HG02588 (cell line): Measurements from ENCODE around the gene HOXB5.

Experiments used
- ATAC-seq: cut with Tn5 transposase; IDR thresholded peaks from one replicate; pipeline ENCODE4 v1.9.1; 2021; ENCODE audit warnings: mild to moderate bottlenecking, moderate library complexity; ENCODE audit not compliant: unreplicated experiment

The HOXB5 gene

DNA sequence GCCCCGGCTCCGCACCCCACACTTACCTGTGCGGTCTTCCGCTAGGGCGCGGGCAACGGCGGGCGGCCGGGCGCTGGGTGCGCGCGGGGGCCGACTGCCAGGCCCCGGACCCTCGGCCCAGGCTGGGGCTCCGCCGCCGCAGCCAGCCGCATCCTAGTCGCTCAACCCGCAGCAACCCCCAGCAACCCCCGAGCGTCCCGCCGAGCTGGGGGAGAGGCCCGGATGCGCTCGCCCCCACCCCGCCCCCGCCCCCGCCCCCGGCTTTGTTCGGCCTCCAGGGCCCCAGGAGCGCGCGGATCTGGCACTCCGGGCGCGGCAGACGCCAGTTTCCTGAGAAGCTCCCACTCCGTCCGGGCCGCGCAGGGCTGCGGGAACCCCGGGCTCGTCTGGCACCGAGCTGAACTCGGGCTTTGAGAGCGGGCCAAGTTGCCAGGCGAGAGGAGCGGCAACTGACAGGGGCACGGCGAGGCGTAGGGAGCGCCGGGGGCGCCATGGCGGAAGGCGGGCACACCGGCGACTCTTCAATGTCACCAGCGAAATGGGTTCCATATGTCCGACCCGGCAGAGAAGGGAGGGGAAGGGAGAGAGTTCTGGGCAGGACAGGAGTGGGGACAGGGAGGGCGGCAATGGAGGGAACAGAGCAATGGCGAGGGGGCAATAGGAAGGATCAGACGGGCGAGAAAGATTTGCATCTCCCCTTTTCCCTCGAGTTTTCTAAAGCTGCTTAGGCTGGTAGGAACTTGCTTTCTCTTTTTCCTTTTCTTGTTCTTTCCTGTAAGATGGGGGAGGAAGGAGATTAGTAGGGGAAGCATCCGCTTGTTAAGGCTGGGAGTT is 29.2 kb downstream of the HOXB5 start:
- no peak for ATAC-seq

DNA sequence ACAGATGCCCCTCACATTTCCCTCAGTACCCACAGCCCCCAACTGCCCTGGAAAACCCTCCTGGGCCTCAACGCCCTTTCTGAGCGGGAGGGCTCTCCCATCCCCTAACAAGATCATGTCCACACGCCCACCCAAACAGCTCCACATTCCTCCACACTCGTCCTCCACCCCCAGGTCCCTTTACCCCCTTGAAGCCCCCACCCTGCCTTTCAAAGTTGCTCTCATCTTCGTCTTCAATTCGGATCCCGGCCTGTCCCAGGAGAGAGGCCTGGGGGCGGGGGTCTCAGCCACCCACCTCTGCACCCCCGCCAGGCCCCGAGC is 29.8 kb downstream of the HOXB5 start:
- ATAC-seq = no peak

DNA sequence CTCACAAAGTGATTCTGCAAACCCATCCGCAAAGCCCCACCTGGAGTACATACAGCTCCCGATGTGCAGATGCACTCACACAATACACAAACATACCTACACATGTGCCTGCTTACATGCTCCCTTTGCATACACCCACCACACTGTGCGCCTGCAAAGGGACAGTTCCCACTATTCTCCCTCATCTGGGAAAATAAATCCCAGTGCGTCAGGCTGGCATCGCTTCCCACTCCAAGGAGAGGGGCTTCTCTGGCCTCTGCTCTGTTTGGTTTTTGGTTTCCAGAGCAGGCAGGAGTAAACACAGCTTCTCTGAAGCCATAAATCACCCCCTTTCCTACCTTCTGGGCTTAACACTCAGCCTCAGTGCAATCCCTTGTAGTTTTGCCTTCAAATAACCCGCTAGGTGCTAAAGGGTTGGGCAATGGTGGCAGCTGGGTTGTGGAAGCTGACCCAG is 30.2 kb downstream of the HOXB5 start:
- no peak for ATAC-seq

DNA sequence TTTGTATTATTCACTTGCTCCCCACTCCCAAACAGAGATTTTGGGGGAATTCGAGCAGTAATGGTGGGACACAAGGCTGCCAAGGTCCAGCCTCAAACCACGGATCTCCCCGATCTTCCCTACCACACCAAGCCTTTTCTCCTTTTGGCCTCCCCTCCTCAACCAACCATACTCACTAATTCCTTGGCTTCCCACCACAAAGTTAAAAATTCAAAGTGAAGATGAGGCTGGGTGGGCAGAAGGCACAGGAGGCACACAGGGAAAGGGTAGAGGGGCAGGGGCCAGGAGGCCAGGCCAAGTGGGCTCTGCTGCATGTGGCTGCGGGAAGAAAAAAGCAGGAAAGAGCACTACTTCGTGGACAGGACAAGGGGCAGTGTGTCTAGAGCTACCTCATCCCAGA is 30.6 kb downstream of the HOXB5 start:
- no peak for ATAC-seq

DNA sequence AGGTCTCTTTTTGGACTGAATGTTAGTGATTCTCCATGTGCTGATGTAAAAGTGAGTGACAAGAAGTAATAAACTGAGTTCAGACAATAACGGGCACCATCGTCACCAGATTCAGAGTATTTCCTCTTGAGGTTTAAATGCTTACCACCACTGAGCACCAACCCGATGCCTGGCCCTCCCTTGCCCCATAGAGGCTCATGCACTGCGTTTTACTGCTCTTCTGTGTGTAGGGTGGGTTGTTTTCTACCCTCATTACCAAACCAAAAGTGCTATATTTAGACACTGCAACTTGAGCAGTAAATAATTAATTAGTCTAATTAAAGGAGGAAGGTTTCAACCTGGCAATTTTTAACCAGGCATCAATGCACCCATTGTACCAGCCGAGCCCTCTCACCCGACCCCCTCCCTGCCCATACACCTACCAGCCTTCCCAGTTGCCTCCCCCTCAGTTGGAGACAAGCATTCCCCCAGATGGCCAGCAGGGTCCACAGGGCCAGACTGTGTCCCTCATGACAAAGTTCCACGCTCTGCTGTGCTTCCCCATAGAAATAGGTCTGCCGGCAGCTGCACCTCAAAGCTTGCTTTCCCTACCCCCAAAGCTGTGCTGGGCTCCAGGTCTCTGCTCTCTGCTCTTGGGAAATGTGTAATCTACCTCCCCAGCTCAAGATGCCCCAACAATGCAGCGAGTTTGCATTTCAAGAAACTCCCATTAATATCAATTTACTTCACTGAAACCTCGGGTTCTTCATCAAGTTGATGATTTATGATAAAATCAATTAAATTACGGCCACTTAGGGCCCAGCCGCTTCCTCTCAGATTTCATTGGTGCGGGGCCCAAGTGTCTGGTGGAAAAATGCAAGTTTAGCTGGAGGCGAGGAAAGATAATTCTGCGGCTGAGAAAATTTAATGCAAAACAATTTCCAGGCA is 31.4 kb downstream of the HOXB5 start:
- ATAC-seq = no peak

DNA sequence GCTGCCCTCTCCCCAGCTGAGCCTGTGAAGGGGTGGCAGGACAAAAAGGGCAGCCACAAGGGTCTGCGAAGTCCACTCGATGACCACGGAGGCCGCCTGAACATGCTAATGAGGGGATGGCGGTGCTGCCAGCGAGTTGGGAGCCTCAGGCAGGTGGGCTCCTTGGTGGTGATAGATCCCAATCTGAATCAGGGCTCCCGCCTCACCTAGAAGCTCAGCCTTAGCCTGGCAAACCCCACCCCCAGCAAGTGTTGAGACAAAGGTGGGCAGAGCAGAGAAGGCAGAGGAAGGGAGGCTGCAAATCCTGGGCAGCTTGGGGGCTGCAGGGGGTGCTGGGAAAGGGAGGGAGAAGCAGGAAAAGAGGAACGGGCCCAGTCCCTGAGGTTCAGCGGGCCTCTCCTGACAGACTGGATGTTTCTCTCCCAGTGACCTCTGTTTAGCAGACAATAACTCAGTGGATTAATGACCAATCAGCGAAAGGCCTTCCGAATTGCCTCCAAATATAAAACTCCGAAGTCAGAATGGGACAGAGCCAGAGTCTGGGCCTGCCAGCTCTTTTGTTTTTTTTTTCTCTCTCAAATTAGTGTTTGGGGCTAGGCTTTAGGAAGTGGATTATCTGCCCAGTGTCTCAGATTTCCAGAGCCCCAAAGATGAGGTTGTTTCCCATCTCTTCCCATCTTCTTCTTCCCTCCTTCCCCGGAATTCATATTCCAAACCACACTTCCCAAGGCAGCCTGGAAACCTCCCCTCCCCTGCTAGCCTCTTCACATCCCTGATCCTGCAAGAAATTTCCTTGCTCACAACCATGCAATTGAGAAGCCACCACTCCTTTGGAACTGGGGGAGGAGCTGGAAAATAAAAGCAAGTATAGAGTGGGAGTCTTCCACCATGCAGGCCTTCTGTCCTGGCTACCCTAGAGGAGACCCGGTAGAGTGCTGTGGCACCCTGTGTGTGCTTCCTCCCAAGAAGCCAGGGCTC is 33.5 kb downstream of the HOXB5 start:
- no peak for ATAC-seq

DNA sequence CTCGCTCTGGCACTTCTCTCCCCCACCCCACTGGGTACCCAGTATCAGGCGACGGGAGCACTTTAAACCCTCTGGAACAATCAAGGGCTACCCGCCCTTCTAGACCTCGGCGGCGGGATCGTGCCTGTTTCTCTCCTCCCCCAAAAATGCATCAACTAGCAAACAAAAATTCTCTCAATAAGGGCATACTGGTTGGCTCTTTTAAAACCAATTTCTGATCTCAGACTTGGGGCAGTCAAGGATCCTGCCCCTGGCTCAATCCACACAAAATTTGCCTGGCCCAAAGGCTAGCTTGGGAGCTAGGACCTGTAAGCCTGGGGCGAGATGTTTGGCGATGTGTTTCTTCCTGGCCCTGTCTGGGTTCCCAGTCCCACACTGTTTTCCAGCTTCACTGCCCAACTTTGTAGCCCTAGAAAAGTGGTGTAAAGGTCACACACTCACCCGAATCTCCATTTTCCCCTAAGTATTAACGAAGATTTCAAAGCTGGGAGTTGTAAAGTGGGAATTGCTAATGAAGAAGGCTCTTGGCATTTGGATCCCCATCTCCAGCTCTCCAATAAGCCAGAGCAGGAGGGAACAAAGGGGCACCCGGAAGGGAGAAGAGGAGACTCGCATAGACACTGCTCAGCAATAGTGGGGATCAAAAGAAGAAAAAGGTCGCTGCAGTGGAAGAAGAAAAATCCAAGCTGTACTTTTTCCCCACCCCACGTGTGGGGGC is 34.3 kb downstream of the HOXB5 start:
- ATAC-seq = no peak

DNA sequence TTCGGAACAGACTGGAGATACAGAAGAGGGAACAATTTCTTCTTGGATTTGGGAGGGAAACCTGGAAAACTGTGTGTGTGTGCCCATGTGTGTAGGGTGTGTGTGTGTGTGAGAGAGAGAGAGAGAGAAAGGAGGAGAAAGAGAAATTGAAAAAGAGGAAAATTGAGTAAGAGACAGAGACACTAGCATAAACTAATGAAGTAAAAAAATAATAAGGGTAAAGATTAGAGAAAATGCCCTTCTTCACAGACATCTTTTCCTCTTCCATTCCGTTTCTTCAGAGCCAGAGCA is 34.8 kb downstream of the HOXB5 start:
- ATAC-seq = no peak

DNA sequence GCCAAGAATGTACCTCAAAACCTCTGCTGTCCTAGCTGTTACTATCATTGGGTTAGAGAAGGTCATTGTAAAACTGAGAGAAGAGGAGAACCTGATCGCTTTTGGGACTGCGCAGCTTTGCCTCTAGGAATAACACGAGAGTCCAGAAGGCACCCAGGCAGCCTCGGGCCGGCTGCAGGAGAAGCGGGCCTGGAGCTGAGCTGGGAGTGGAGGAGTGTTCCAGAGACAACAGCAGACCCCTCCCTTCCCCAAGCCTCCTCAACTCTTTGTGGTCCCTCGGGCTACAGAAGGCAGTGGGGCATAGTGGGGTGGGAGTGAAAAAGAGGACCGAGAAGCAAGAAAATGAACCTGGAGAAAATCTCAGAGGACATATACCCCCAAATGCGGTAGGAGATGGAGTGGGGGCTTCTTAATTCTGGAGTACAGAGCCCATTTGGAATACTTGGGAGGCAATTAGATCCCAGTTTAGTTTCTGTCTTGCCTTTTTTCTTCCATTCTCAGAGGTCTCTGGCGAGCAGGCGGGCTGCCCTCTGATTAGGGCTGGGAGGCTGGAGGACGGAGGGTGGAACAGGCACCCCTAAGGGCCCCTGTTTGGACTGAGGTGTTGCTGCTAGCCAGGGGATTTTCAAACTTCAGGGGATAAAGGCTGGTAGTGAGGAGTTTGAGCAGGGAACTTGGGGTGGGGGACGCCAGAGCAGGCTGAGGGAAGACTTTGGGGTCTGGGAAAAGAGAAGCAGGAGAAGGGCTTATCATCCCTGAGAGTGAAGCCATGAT is 35.3 kb downstream of the HOXB5 start:
- no peak for ATAC-seq

DNA sequence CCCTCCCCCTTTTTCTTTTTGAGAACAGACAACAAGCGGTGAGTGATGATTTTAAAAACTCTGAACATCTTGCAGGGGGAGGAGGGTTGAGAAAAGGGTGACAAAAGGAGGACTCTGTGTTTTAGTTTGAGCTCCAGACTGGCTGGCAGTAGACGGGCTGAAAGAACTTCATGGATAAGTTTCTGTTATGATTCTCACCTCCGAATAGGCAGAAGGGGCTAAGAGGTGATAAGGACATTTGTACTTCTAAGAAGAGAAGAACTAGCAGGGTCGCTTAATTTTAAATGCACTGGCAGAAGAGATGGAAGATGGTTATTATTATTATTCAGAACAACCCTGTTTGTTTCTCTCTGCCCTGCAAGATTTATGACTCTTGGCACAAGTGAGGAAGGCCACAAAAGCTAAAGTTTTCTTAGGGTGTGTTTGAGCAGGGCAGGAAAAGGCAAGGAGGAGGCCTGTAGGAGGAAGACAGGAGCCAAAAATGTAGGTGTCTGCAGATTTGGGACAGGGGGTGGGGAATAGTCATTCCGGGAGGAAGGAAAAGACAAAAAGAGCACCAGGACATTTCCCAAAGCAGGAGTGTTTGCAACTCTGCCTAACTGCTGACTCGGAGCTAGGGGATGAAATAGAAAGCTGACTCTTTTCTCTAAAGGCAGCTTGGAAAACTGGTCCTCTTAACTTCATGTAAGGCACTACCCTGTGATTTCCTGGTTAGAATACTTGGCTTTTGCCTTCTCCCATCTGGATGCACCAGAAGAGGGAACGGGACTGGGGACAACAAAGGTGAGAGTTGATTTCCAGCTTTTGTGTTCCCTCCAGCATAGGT is 36.8 kb downstream of the HOXB5 start:
- ATAC-seq = no peak

DNA sequence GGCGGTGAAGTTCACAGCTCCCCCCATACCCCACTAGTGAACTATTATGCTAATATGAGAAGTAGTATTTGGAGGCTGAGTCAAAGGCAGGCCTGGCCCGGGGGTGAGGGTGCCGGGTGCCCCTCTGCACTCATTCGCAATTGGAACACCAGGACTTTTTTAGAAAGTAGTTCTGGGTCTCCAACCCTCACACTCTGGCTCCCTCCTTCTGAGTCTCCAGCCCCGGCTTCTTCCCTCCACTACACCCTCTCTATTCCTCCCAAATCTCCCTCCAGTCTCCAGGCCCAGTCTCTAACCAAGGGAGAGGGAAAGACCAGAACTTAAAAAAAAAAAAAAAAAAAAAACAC is 37.4 kb downstream of the HOXB5 start:
- no peak for ATAC-seq

DNA sequence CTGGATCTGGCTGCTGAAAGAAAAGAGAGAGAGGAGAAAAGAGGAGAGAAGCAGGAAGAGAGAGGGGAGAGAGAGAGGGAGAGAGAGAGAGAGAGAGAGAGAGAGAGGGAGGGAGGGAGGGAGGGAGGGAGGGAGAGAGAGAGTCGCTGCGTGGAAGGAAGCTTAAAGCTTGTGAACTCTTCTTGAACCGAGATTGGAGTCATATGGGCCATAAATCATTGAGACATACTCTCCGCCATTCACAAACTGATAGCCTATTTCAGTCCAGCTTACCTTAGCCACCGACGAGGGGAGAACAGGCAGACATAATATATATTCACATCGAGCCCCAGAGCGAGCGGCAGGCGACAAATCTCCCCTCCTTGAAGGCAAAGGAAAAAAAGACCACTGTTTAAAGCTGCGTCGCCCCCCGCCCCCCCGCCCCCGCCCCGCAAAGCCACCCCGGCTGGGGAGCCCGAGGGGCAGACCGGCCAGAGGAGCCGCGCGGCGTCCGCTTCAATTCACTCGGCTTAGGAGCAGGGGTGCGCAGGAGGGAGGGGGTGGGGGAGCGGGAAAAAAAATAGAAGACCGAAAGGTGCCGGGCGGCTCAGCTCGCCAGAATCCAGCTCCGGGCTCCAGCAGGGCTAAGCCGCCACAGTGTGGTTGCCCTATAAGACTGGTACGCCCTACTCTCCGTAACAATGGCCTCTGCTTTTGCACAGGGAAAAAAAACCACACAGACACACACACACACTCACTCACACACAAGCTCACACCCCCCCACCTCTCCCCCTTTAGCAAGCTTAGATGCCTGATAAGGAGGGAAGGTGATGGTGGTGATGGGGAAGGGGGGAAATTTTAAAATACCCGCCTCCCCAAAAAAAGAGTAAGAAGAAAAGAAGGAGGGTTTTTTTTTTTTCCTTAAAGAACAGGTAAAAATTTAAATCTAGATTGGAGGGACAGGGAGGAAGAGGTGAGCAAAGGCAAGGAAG is 38.0 kb downstream of the HOXB5 start:
- no peak for ATAC-seq

DNA sequence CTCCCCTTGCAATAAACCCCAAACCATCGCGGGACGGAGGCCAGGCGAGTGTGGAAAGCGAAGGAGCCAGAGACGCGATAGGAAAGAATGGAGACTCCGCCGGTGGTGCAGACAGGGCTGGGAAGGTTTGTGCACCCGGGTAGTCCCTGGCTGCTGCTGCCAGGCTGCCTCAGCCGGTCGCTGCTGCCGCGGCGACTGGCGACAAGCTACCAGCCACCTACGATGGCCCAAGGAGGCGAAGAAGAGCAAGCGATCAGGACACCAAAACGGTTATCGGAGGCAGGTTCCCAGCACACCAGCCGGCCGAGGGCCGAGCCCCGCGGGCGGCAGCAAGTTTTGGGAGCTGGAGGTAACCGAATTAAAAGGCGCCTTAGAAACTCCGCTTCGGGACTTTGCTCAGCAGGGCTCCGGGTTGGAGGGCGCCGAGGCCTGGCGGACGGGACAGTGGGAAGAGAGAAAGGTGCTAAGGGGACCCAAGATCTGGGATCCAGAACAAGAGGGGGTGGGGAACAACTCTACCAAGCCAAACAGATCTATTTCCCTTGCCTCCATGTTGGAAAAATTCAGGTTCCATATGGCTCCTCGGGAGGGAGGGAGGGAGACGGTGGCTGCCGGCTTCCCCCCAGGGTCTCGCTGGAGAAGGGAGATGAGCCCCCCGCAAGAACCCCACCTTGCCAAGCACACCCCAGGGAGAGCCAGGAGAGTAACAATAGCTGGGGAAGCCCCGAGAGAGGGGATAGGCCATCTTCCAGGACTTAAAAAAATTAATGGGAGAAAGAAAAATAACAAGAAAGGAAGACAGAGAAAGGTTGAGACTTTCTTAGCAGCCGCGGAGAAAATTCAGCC is 38.9 kb downstream of the HOXB5 start:
- no peak for ATAC-seq

DNA sequence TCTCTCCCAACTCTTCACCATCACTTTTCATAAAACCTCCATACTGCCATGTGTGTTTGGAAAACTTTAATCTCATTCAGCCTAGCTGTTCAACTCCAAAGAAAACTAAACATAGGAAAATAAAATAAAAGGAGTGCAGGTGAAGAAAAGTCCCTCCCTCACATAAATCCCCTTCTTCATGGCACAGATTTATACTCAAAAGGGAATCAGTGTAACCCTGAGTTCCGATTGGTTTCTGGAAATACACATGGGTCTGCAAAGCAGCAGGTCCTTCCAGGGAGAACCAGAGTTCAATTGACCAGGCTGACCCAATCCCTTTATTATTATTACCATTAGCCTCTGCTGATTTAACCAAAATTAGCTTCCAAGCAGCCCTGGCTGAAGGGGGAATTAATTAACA is 39.8 kb downstream of the HOXB5 start:
- ATAC-seq = no peak

DNA sequence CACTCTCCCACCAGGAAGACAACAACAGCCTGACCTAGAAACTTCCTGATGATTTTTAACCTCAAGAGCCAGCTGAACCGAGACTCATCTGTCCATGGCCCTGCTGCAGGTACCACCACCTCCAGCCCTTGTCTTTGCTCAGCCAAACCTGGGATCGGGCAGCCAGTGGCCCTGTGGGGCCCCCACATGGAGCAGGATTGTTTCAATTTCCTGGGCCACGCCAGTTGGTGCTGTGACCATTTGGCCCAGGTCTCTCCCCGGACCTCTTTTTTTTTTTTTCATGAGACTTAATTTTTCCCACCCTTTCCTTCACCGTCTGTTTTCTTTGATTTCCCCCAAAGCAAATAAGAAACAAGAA is 40.4 kb downstream of the HOXB5 start:
- ATAC-seq = no peak

DNA sequence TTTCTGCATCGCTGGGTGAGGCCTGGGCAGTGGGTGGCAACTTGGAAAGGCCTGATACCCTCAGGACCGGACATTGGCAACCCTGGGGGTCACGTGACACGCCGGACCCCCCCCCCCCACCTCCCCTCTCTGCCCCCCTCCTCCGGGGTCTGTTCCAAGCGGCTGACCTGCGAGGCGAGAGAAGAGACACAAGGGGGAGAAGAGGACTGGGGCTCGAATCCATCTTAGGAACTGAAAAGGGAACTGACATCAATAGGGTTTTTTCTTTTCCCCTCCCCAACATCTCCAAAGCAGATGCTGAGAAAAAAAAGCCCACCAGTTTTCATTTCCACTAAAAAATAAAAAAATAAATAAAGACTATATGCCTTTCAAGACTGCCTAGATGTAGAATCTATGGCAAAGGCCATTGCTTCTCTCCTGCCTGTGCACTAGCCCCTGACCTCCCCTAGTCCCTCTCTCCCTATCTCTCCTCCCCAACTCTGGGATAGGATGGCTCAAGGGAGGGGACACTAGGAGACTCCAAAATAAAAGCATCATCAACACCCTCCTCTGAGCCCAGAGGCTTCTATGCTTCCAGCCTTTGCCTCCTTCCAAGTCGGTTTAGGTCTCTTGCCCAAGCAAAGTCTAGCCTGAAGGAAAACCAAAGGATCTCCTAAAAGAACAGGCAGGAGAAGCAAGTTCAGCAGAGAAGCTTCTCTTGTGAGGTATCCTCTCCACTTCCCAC is 41.0 kb downstream of the HOXB5 start:
- no peak for ATAC-seq
